ENCODE data around the gene MED31.

DNA sequence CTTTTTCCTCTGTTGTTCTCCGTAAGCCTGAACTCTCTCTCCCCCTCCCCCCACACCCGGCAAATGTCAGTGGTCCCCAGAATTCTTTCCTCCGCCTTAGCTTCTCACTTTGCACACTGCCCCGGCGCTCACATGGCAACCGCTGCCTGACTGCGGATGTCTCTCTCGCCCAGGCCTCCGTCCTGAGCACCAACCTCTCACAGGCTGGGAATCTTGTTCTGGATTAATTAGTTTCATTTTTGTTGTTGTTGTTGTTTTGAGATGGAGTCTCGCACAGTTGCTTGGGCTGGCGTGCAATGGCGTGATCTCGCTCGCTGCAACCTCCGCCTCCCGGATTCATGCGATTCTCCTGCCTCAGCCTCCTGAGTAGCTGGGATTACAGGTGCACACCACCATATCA lies 16.8 kb upstream of the MED31 start:
- TF ChIP-seq CTCF (conservative IDR thresholded peaks at IDR 0.05), result no peak
- no peak for TF ChIP-seq EZH2 (IDR thresholded peaks at IDR 0.05; ENCODE audit: low read depth)

Data from PC-9 (cell line).